LNCaP clone FGC (cell line): ENCODE results near the gene NHS.

Source experiments
- DNase-seq: peaks from one replicate; pipeline ENCODE4 v3.0.0-alpha.2; 2011; ENCODE audit warnings: low read depth
- H3K4me3 ChIP-seq: 2 replicates; pipeline ENCODE4 v1.5.1; 2011; ENCODE audit warnings: mild to moderate bottlenecking, low read depth, low read length, control low read depth
- CTCF ChIP-seq: IDR thresholded peaks from 2 replicates; pipeline ENCODE4 v1.5.1; 2012; ENCODE audit warnings: mild to moderate bottlenecking; ENCODE audit not compliant: control insufficient read depth, insufficient read depth; ENCODE audit errors: extremely low read depth

The NHS gene

GRCh38 chrX:17481086-17481485 lies 106.1 kb downstream of the NHS start:
- H3K4me3 ChIP-seq = no peak overlapping the region
- no peak for TF ChIP-seq CTCF
- no peak for DNase-seq

GRCh38 chrX:17484592-17484991 lies 109.6 kb downstream of the NHS start:
- no peak for TF ChIP-seq CTCF
- no peak for DNase-seq

GRCh38 chrX:17485391-17485790 lies 110.4 kb downstream of the NHS start:
- TF ChIP-seq CTCF = no peak
- DNase-seq = no peak
- no peak overlapping the region for H3K4me3 ChIP-seq

More at GRCh38 chrX:17484592-17484991, 109.6 kb downstream of the NHS start:
- H3K4me3 ChIP-seq = no peak overlapping the region

- no peak for DNase-seq
- TF ChIP-seq CTCF = no peak
These were observed 113.0 kb downstream of the NHS start for GRCh38 chrX:17488036-17488435.

GRCh38 chrX:17494216-17494615 lies 119.2 kb downstream of the NHS start:
- no peak overlapping the region for H3K4me3 ChIP-seq
- no peak for TF ChIP-seq CTCF
- DNase-seq = no peak

More at GRCh38 chrX:17488036-17488435, 113.0 kb downstream of the NHS start:
- no peak overlapping the region for H3K4me3 ChIP-seq

GRCh38 chrX:17495052-17495451 lies 120.1 kb downstream of the NHS start:
- TF ChIP-seq CTCF = no peak
- H3K4me3 ChIP-seq = no peak overlapping the region
- DNase-seq = no peak

- no peak for TF ChIP-seq CTCF
- peak overlapping the region; percentile 13; the same call in 1 of the 2 replicates for H3K4me3 ChIP-seq
- DNase-seq = peak; percentile 82
These were observed 121.4 kb downstream of the NHS start for GRCh38 chrX:17496407-17496806.
